ENCODE results near the gene MORC4.

MORC4 gene

DNA sequence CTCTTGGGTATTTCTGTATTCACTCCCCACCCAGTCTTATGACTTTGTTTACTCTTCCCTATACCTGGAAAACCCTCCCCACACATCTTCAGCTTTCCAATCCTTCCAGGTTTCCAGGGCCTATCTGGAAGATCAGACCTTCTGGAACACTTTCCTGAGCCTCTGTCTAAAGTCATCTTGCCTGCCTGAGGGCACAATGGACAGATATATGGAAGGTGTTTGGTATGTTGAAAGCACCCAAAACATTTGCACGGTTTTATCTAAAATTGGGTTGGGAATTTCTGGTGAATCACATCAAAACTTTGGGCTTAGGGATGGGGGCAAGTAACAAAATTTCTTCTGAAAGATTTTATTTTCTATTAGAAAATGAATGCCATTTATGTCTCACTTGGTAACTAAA, 63.8 kb downstream of the MORC4 start:
- no peak overlapping the region for H3K4me3 ChIP-seq (ENCODE audit: low read length in 2 of 2)
- peaks cover 0 to 2% of the 10 kb centered on the region in 2 donors for H3K4me1 ChIP-seq (ENCODE audit: control insufficient read depth in 2 of 2, insufficient read depth in 2 of 2, low read length in 2 of 2)
- H3K9ac ChIP-seq (ENCODE audit: low read depth in 1 of 2, low read length in 2 of 2): no peak overlapping the region
- H3K27ac ChIP-seq (ENCODE audit: low read depth in 2 of 2, low read length in 2 of 2): no peak overlapping the region
- H3K27me3 ChIP-seq (ENCODE audit: control insufficient read depth in 2 of 2, insufficient read depth in 2 of 2, low read length in 2 of 2): no peaks in the 10 kb centered on the region
- no peaks in the 10 kb centered on the region for H3K36me3 ChIP-seq (ENCODE audit: control insufficient read depth in 2 of 2, insufficient read depth in 2 of 2, low read length in 2 of 2)
- H3K9me3 ChIP-seq (ENCODE audit: control insufficient read depth in 2 of 2, low read length in 2 of 2): no peaks in the 10 kb centered on the region

DNA sequence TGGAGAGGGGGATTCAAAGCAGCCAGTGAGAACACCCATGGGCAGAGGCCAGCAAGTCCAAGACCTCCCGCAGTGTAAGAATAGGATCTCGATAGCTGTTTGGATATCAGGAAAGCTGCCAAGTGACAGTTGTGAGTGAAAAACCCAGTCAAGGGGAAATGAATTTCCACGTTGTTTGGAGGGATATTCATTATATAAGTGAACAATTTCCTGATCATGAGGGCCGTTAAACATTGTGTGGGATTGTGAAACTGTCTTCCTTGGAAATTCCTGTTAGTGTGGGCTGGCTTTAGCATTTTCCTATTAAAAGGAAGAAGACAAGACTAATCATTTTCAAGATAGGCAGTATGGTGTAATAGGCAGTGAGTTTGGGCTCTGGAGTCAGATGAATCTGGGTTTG, 64.8 kb downstream of the MORC4 start:
- Histone ChIP-seq H3K27me3 (ENCODE audit: control insufficient read depth in 2 of 2, insufficient read depth in 2 of 2, low read length in 2 of 2) (no peaks in the 10 kb centered on the region), H3K9ac (ENCODE audit: low read depth in 1 of 2, low read length in 2 of 2) (no peak overlapping the region), H3K36me3 (ENCODE audit: control insufficient read depth in 2 of 2, insufficient read depth in 2 of 2, low read length in 2 of 2) (no peaks in the 10 kb centered on the region), H3K27ac (ENCODE audit: low read depth in 2 of 2, low read length in 2 of 2) (no peak overlapping the region), H3K4me3 (ENCODE audit: low read length in 2 of 2) (no peak overlapping the region), H3K4me1 (ENCODE audit: control insufficient read depth in 2 of 2, insufficient read depth in 2 of 2, low read length in 2 of 2) (peaks cover 0 to 2% of the 10 kb centered on the region in 2 donors), H3K9me3 (ENCODE audit: control insufficient read depth in 2 of 2, low read length in 2 of 2) (no peaks in the 10 kb centered on the region)

DNA sequence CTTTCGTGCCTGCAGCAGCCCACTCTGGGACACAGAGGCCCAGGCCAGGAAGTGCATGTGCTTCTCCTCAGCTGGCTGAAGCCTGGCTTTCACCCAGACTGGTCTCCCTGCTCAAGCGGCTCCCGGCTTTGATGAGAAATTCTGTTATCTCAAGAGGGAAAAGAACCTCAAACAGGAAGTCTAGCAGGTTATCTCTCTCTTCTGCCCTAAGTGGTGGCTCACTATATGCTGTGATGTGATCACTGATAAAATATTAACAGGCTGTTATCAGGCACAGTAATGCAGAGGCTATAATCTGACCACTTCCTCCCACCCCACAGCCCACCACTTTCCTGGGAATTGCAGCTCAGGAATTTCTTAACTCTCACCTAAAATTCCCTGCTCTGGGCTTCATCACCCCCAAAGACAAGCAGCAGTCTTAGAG, 66.5 kb downstream of the MORC4 start:
- Histone ChIP-seq H3K27ac (ENCODE audit: low read depth in 2 of 2, low read length in 2 of 2) (no peak overlapping the region), H3K4me1 (ENCODE audit: control insufficient read depth in 2 of 2, insufficient read depth in 2 of 2, low read length in 2 of 2) (no peaks in the 10 kb centered on the region), H3K36me3 (ENCODE audit: control insufficient read depth in 2 of 2, insufficient read depth in 2 of 2, low read length in 2 of 2) (no peaks in the 10 kb centered on the region), H3K9me3 (ENCODE audit: control insufficient read depth in 2 of 2, low read length in 2 of 2) (no peaks in the 10 kb centered on the region), H3K27me3 (ENCODE audit: control insufficient read depth in 2 of 2, insufficient read depth in 2 of 2, low read length in 2 of 2) (no peaks in the 10 kb centered on the region), H3K4me3 (ENCODE audit: low read length in 2 of 2) (no peak overlapping the region), H3K9ac (ENCODE audit: low read depth in 1 of 2, low read length in 2 of 2) (no peak overlapping the region)

- Histone ChIP-seq H3K36me3 (ENCODE audit: control insufficient read depth in 2 of 2, insufficient read depth in 2 of 2, low read length in 2 of 2) (no peaks in the 10 kb centered on the region), H3K9me3 (ENCODE audit: control insufficient read depth in 2 of 2, low read length in 2 of 2) (no peaks in the 10 kb centered on the region), H3K9ac (ENCODE audit: low read depth in 1 of 2, low read length in 2 of 2) (no peak overlapping the region), H3K4me3 (ENCODE audit: low read length in 2 of 2) (no peak overlapping the region), H3K4me1 (ENCODE audit: control insufficient read depth in 2 of 2, insufficient read depth in 2 of 2, low read length in 2 of 2) (no peaks in the 10 kb centered on the region), H3K27me3 (ENCODE audit: control insufficient read depth in 2 of 2, insufficient read depth in 2 of 2, low read length in 2 of 2) (no peaks in the 10 kb centered on the region), H3K27ac (ENCODE audit: low read depth in 2 of 2, low read length in 2 of 2) (no peak overlapping the region)
These were observed 67.0 kb downstream of the MORC4 start for GRCh38 chrX:106932960-106933537.

- no peak overlapping the region for H3K9ac ChIP-seq (ENCODE audit: low read depth in 1 of 2, low read length in 2 of 2)
- H3K36me3 ChIP-seq (ENCODE audit: control insufficient read depth in 2 of 2, insufficient read depth in 2 of 2, low read length in 2 of 2): no peaks in the 10 kb centered on the region
- no peak overlapping the region for H3K4me3 ChIP-seq (ENCODE audit: low read length in 2 of 2)
- no peaks in the 10 kb centered on the region for H3K9me3 ChIP-seq (ENCODE audit: control insufficient read depth in 2 of 2, low read length in 2 of 2)
- H3K27ac ChIP-seq (ENCODE audit: low read depth in 2 of 2, low read length in 2 of 2): no peak overlapping the region
- no peaks in the 10 kb centered on the region for H3K27me3 ChIP-seq (ENCODE audit: control insufficient read depth in 2 of 2, insufficient read depth in 2 of 2, low read length in 2 of 2)
- H3K4me1 ChIP-seq (ENCODE audit: control insufficient read depth in 2 of 2, insufficient read depth in 2 of 2, low read length in 2 of 2): no peaks in the 10 kb centered on the region
These were observed 67.5 kb downstream of the MORC4 start for GRCh38 chrX:106932492-106932923.

DNA sequence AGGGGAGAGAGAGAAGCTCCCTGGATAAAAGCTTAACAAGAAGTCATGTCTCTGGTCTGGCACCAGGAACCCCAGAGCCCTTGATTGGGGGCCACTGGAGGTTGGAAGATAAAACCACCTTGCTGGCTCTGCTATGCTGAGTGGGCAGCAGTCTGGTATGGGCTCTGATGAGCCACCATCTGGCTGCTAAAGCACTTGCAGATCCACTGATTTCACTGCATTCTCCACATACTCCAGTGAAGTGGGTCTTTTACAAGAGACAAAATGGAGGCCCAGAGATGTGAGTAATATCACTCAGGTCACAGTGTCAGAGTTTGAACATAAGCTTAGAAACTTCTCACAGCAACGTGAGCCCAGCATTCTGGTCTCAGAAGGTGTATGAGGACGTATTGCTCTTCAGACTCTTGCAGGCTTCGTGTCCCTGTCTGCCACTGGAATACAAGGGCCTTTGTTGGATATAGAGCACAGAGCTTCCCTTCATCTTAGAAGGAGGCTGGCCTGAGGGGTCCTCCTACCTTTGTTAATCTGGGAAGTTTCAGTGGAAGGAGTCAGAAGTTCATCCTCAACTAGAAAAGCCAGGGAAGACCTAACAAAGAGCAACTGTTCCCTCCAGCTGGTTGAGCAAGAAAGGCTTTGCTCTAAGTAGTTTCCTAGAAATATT, 68.1 kb downstream of the MORC4 start:
- H3K4me3 ChIP-seq (ENCODE audit: low read length in 2 of 2): no peak overlapping the region
- no peaks in the 10 kb centered on the region for H3K36me3 ChIP-seq (ENCODE audit: control insufficient read depth in 2 of 2, insufficient read depth in 2 of 2, low read length in 2 of 2)
- no peaks in the 10 kb centered on the region for H3K27me3 ChIP-seq (ENCODE audit: control insufficient read depth in 2 of 2, insufficient read depth in 2 of 2, low read length in 2 of 2)
- no peak overlapping the region for H3K9ac ChIP-seq (ENCODE audit: low read depth in 1 of 2, low read length in 2 of 2)
- H3K4me1 ChIP-seq (ENCODE audit: control insufficient read depth in 2 of 2, insufficient read depth in 2 of 2, low read length in 2 of 2): no peaks in the 10 kb centered on the region
- no peaks in the 10 kb centered on the region for H3K9me3 ChIP-seq (ENCODE audit: control insufficient read depth in 2 of 2, low read length in 2 of 2)
- no peak overlapping the region for H3K27ac ChIP-seq (ENCODE audit: low read depth in 2 of 2, low read length in 2 of 2)

DNA sequence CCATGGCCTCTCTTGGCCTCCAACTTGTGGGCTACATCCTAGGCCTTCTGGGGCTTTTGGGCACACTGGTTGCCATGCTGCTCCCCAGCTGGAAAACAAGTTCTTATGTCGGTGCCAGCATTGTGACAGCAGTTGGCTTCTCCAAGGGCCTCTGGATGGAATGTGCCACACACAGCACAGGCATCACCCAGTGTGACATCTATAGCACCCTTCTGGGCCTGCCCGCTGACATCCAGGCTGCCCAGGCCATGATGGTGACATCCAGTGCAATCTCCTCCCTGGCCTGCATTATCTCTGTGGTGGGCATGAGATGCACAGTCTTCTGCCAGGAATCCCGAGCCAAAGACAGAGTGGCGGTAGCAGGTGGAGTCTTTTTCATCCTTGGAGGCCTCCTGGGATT, 71.8 kb downstream of the MORC4 start:
- Histone ChIP-seq H3K9ac (ENCODE audit: low read depth in 1 of 2, low read length in 2 of 2) (no peak overlapping the region), H3K9me3 (ENCODE audit: control insufficient read depth in 2 of 2, low read length in 2 of 2) (no peaks in the 10 kb centered on the region), H3K4me3 (ENCODE audit: low read length in 2 of 2) (no peak overlapping the region), H3K27ac (ENCODE audit: low read depth in 2 of 2, low read length in 2 of 2) (no peak overlapping the region), H3K4me1 (ENCODE audit: control insufficient read depth in 2 of 2, insufficient read depth in 2 of 2, low read length in 2 of 2) (no peaks in the 10 kb centered on the region), H3K27me3 (ENCODE audit: control insufficient read depth in 2 of 2, insufficient read depth in 2 of 2, low read length in 2 of 2) (no peaks in the 10 kb centered on the region), H3K36me3 (ENCODE audit: control insufficient read depth in 2 of 2, insufficient read depth in 2 of 2, low read length in 2 of 2) (no peaks in the 10 kb centered on the region)

DNA sequence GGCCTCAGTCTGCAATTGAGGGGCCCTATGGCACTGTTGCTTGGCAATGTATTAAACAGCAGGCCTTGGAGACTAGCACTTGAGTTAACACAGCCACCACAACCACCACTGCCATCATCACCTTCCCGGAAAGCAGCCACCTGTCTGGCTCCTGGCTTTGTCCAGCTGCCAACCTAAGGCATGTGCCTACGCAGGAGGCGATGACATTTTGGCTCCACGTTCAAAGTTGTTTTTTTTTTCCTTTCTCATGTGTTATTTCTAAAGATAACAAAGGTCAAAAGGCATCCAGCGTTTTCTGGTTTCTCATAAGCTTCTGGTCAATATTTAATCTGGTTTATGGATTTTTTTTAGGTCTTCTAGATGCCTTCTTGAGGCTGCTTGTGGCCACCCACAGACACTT, 72.3 kb downstream of the MORC4 start:
- Histone ChIP-seq H3K27ac (ENCODE audit: low read depth in 2 of 2, low read length in 2 of 2) (no peak overlapping the region), H3K4me1 (ENCODE audit: control insufficient read depth in 2 of 2, insufficient read depth in 2 of 2, low read length in 2 of 2) (no peaks in the 10 kb centered on the region), H3K36me3 (ENCODE audit: control insufficient read depth in 2 of 2, insufficient read depth in 2 of 2, low read length in 2 of 2) (no peaks in the 10 kb centered on the region), H3K9me3 (ENCODE audit: control insufficient read depth in 2 of 2, low read length in 2 of 2) (no peaks in the 10 kb centered on the region), H3K9ac (ENCODE audit: low read depth in 1 of 2, low read length in 2 of 2) (no peak overlapping the region), H3K27me3 (ENCODE audit: control insufficient read depth in 2 of 2, insufficient read depth in 2 of 2, low read length in 2 of 2) (no peaks in the 10 kb centered on the region), H3K4me3 (ENCODE audit: low read length in 2 of 2) (no peak overlapping the region)

- Histone ChIP-seq H3K9me3 (ENCODE audit: control insufficient read depth in 2 of 2, low read length in 2 of 2) (no peaks in the 10 kb centered on the region), H3K4me3 (ENCODE audit: low read length in 2 of 2) (no peak overlapping the region), H3K4me1 (ENCODE audit: control insufficient read depth in 2 of 2, insufficient read depth in 2 of 2, low read length in 2 of 2) (no peaks in the 10 kb centered on the region), H3K27ac (ENCODE audit: low read depth in 2 of 2, low read length in 2 of 2) (no peak overlapping the region), H3K36me3 (ENCODE audit: control insufficient read depth in 2 of 2, insufficient read depth in 2 of 2, low read length in 2 of 2) (no peaks in the 10 kb centered on the region), H3K9ac (ENCODE audit: low read depth in 1 of 2, low read length in 2 of 2) (no peak overlapping the region), H3K27me3 (ENCODE audit: control insufficient read depth in 2 of 2, insufficient read depth in 2 of 2, low read length in 2 of 2) (no peaks in the 10 kb centered on the region)
These were observed 73.0 kb downstream of the MORC4 start for GRCh38 chrX:106927023-106927422.

DNA sequence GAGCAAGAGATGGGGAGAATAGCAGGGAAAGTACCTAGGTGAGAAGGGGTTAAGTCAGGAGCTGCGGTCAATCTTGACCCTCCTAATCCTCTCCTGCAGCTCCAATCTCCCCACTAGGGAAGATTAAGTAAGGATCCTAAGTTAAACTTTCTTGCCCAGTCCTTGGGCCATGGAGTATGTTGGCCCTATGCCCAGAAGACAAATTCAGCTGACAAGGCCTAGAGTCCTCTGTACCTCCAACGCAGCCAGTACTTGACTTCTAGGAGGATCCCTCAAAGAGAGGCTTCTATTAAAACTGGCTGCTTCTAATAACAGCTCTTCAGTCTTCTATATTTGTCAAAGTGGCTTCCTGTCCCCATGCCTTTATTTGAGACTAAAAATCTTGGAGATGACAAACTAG, 78.4 kb downstream of the MORC4 start:
- Histone ChIP-seq H3K27ac (ENCODE audit: low read depth in 2 of 2, low read length in 2 of 2) (no peak overlapping the region), H3K36me3 (ENCODE audit: control insufficient read depth in 2 of 2, insufficient read depth in 2 of 2, low read length in 2 of 2) (no peaks in the 10 kb centered on the region), H3K9ac (ENCODE audit: low read depth in 1 of 2, low read length in 2 of 2) (no peak overlapping the region), H3K27me3 (ENCODE audit: control insufficient read depth in 2 of 2, insufficient read depth in 2 of 2, low read length in 2 of 2) (peaks cover 0 to 3% of the 10 kb centered on the region in 2 donors), H3K9me3 (ENCODE audit: control insufficient read depth in 2 of 2, low read length in 2 of 2) (no peaks in the 10 kb centered on the region), H3K4me3 (ENCODE audit: low read length in 2 of 2) (no peak overlapping the region), H3K4me1 (ENCODE audit: control insufficient read depth in 2 of 2, insufficient read depth in 2 of 2, low read length in 2 of 2) (no peaks in the 10 kb centered on the region)

All from mucosa of rectum (tissue), 2 donors.